GM23248 (cell line): ENCODE measurements around the gene PRAC1. TPM values are rescaled to one million over a fixed set of nuclear protein-coding genes. Genes with fewer than 3 reads are reported as not detected.

Source experiments
- DNase-seq: peaks from one replicate; pipeline ENCODE4 v3.0.0-alpha.2; 2015
- H2AFZ ChIP-seq: fragments of 200-600 bp; sonication (generic); 2 replicates; pipeline ENCODE4 v1.6.1; 2016; ENCODE audit warnings: antibody characterized with exemption
- H3F3A ChIP-seq: fragments of 200-600 bp; sonication (generic); 2 replicates; pipeline ENCODE4 v1.6.1; 2016; ENCODE audit warnings: mild to moderate bottlenecking, antibody characterized with exemption, mixed run types; ENCODE audit not compliant: insufficient read depth
- H3K27ac ChIP-seq: fragments of 200-600 bp; sonication (generic); 2 replicates; pipeline ENCODE4 v1.5.1; 2016; ENCODE audit warnings: mild to moderate bottlenecking
- H3K27me3 ChIP-seq: fragments of 200-600 bp; sonication (generic); replicated peaks from 2 replicates; pipeline ENCODE4 v1.6.1; 2016; ENCODE audit warnings: mild to moderate bottlenecking; ENCODE audit not compliant: insufficient read depth
- H3K36me3 ChIP-seq: fragments of 200-600 bp; sonication (generic); 2 replicates; pipeline ENCODE4 v1.6.1; 2016; ENCODE audit warnings: low read depth, mild to moderate bottlenecking
- H3K4me1 ChIP-seq: fragments of 200-600 bp; sonication (generic); 2 replicates; pipeline ENCODE4 v1.6.1; 2016; ENCODE audit warnings: mild to moderate bottlenecking; ENCODE audit not compliant: insufficient read depth
- H3K4me2 ChIP-seq: fragments of 200-600 bp; sonication (generic); one replicate; pipeline ENCODE4 v1.6.1; 2016; ENCODE audit warnings: mild to moderate bottlenecking; ENCODE audit not compliant: unreplicated experiment
- H3K4me3 ChIP-seq: fragments of 200-600 bp; sonication (generic); 2 replicates; pipeline ENCODE4 v1.5.1; 2016; ENCODE audit warnings: mild to moderate bottlenecking
- H3K79me2 ChIP-seq: fragments of 200-600 bp; sonication (generic); 2 replicates; pipeline ENCODE4 v1.6.1; 2016; ENCODE audit warnings: mild to moderate bottlenecking; ENCODE audit not compliant: insufficient read depth
- H3K9ac ChIP-seq: fragments of 200-600 bp; sonication (generic); 2 replicates; pipeline ENCODE4 v1.6.1; 2016; ENCODE audit warnings: mild to moderate bottlenecking
- H3K9me2 ChIP-seq: fragments of 200-600 bp; sonication (generic); 2 replicates; pipeline ENCODE4 v1.6.1; 2016; ENCODE audit warnings: mixed run types, mild to moderate bottlenecking, moderate library complexity; ENCODE audit not compliant: insufficient read depth
- H3K9me3 ChIP-seq: fragments of 200-600 bp; sonication (generic); one replicate; pipeline ENCODE4 v1.6.1; 2017; ENCODE audit warnings: low read depth
- H4K20me1 ChIP-seq: fragments of 200-600 bp; sonication (generic); 2 replicates; pipeline ENCODE4 v1.6.0; 2016; ENCODE audit not compliant: insufficient read depth
- EZH2 ChIP-seq: fragments of 200-600 bp; sonication (generic); IDR thresholded peaks from 2 replicates; pipeline ENCODE4 v1.6.1; 2018; ENCODE audit warnings: antibody characterized with exemption, mild to moderate bottlenecking; ENCODE audit not compliant: insufficient read depth, poor library complexity, severe bottlenecking
- EZH2phosphoT487 ChIP-seq: fragments of 200-600 bp; sonication (generic); IDR thresholded peaks from 2 replicates; pipeline ENCODE4 v1.6.1; 2018; ENCODE audit warnings: antibody characterized with exemption, moderate library complexity, mild to moderate bottlenecking, low read depth; ENCODE audit not compliant: insufficient read depth
- WGBS, 2 experiments: methylation state at CpG; one replicate each; pipeline ENCODE4 v1.1.6; 2015 to 2017; ENCODE audit warnings: low lambda C conversion rate in 2 of 2, low coverage in 1 of 2; ENCODE audit errors: missing lambda C conversion rate in 2 of 2; 5-methylcytosine and 5-hydroxymethylcytosine counted together
- in situ Hi-C: fragments of 300-500 bp; cut with MboI; formaldehyde crosslinking; loops from 2 replicates; pipeline ENCODE4 v1.15.0; 2020
- polyA plus RNA-seq: library from polyadenylated mRNA; unstranded; fragments of >200 nt; fragmentation: Nextera tagmentation; extraction: Ambion mirVana; gene quantifications from 2 replicates; pipeline ENCODE4 v1.2.1, GENCODE V29; 2016
- total RNA-seq: library from RNA; depleted of rRNA; stranded (reverse); fragments of >200 nt; shearing (Covaris generic); gene quantifications from 2 replicates; pipeline ENCODE4 v1.2.3, GENCODE V29; 2014

The PRAC1 gene
- total and polyA plus RNA-seq, 2 experiments from 2014 or later: not detected

DNA sequence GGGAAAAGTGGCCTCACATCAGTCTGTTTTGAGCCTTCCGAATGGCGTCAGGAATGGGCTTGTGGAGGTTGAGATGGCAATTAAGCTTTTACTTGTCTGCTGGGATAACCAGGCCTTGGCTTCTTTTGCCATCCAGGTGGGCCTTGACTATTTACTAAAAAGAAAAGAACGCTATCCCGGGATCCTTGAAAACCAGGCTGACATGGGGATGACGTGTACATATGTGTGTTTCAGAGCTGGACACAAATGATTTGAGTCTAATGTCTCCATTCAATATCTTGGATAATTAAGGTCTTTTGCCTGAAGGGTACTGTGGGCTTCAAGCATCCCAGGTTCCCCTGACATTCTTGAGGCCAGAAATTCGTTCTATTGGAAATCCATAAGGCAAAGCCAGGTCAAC is 38.8 kb upstream of the PRAC1 start:
- no peak overlapping the region for H3K9ac ChIP-seq
- H3K36me3 ChIP-seq: no peaks in the 10 kb centered on the region
- no peak overlapping the region for H3K4me3 ChIP-seq
- H3K79me2 ChIP-seq: no peaks in the 10 kb centered on the region
- H3K9me3 ChIP-seq: no peaks in the 10 kb centered on the region
- peaks cover 68% of the 10 kb centered on the region for H3K27me3 ChIP-seq
- H4K20me1 ChIP-seq: no peaks in the 10 kb centered on the region
- H3K9me2 ChIP-seq: no peaks in the 10 kb centered on the region
- in situ Hi-C loops: no loop called here
- H3K4me1 ChIP-seq: no peaks in the 10 kb centered on the region
- no peak for DNase-seq
- WGBS, 2 experiments: 55 to 57% methylated on average over 6 of the region's 6 CpGs
- H2AFZ ChIP-seq: no peak overlapping the region
- TF ChIP-seq EZH2phosphoT487 (no peak), EZH2 (no peak)
- no peak overlapping the region for H3K27ac ChIP-seq
- no peaks in the 10 kb centered on the region for H3F3A ChIP-seq
- H3K4me2 ChIP-seq: no peak overlapping the region

DNA sequence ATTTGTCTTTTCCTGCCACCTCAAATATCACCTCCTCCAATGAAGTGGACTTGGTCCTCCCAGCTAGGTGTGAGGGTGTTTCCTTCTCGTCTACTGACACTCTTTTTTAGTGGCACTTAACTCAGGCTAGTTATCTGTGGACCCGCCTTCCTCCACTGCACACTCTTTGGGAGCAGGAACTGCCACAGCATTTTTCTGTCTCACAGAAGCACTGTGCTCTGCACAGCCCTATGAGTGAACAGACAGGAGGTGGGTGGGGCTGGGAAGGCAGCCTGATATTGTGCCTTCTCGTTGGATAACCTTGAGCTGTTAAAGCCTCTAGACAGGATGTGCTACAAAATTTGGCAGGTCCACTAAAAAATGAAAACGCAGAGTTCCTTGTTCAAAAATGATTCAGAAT is 38.1 kb upstream of the PRAC1 start:
- TF ChIP-seq EZH2phosphoT487 (no peak), EZH2 (no peak)
- Histone ChIP-seq H2AFZ (no peak overlapping the region), H3K27me3 (peaks cover 71% of the 10 kb centered on the region), H3K9me3 (no peaks in the 10 kb centered on the region), H3F3A (no peaks in the 10 kb centered on the region), H3K27ac (no peak overlapping the region), H3K36me3 (no peaks in the 10 kb centered on the region), H4K20me1 (no peaks in the 10 kb centered on the region), H3K9ac (no peak overlapping the region), H3K79me2 (no peaks in the 10 kb centered on the region), H3K4me3 (no peak overlapping the region), H3K4me2 (no peak overlapping the region), H3K4me1 (no peaks in the 10 kb centered on the region), H3K9me2 (no peaks in the 10 kb centered on the region)
- in situ Hi-C loops: no loop called here
- WGBS, 2 experiments: 23 to 37% methylated on average over 4 of the region's 4 CpGs
- DNase-seq: no peak

DNA sequence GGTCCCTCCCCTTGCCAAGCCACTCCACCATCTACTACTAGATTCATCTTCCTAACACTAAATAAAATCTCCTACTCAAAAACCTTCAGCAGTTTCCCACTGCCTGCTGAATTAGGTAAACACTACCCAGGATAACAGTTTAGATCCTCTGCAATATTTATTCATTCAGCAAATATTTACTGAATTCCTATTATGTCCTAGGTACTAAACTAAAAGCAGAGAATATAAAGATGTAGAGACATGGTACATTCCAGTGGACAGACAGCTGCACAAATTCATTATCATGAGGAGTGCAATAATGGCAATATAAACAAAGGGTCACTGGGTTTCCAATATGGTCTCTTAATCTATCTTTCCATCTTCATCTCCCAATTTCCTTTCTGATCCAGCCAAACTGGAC is 37.0 kb upstream of the PRAC1 start:
- H3K27me3 ChIP-seq: peaks cover 77% of the 10 kb centered on the region

DNA sequence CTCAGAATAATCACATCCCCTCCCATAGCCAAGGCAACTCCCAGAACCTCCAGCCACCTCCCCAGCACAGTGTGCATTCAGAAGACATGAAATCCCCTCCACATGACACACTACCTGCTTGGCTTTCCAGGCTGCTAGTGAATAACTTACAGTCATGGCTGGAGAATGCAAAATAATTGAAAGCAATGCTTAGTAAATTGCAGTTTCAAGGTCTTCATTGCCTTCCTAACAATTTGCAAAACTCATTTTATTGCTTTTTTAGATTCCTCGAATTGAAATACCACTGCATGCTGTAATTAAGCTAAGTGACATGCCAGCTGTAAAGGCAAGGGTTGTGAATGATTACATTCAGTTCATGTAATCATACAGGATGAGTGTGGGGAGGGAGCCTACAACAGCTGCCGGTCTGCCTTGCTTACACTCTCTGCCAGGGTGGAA is 35.2 kb upstream of the PRAC1 start:
- WGBS, 2 experiments: 33 to 35% methylated on average over 2 of the region's 2 CpGs
- Histone ChIP-seq H3K36me3 (no peaks in the 10 kb centered on the region), H3K4me1 (peaks cover 6% of the 10 kb centered on the region; the same call in 1 of the 2 replicates), H3K9me3 (no peaks in the 10 kb centered on the region), H3K27me3 (peaks cover 78% of the 10 kb centered on the region), H3K27ac (no peak overlapping the region), H4K20me1 (no peaks in the 10 kb centered on the region), H2AFZ (no peak overlapping the region), H3K9me2 (no peaks in the 10 kb centered on the region), H3K9ac (no peak overlapping the region), H3K4me2 (no peak overlapping the region), H3K79me2 (no peaks in the 10 kb centered on the region), H3K4me3 (no peak overlapping the region), H3F3A (no peaks in the 10 kb centered on the region)
- TF ChIP-seq EZH2phosphoT487 (no peak), EZH2 (no peak)
- peak; percentile 32 for DNase-seq
- in situ Hi-C loops: no loop called here

More for the DNA sequence above, 37.0 kb upstream of the PRAC1 start:
- Histone ChIP-seq H3K4me3 (no peak overlapping the region), H4K20me1 (no peaks in the 10 kb centered on the region), H3F3A (no peaks in the 10 kb centered on the region), H3K9me3 (no peaks in the 10 kb centered on the region), H2AFZ (no peak overlapping the region), H3K9me2 (no peaks in the 10 kb centered on the region), H3K9ac (no peak overlapping the region), H3K79me2 (no peaks in the 10 kb centered on the region), H3K4me1 (no peaks in the 10 kb centered on the region), H3K4me2 (no peak overlapping the region), H3K27ac (no peak overlapping the region), H3K36me3 (no peaks in the 10 kb centered on the region)
- TF ChIP-seq EZH2phosphoT487: no peak
- TF ChIP-seq EZH2: no peak
- in situ Hi-C loops: no loop called here
- DNase-seq: no peak

DNA sequence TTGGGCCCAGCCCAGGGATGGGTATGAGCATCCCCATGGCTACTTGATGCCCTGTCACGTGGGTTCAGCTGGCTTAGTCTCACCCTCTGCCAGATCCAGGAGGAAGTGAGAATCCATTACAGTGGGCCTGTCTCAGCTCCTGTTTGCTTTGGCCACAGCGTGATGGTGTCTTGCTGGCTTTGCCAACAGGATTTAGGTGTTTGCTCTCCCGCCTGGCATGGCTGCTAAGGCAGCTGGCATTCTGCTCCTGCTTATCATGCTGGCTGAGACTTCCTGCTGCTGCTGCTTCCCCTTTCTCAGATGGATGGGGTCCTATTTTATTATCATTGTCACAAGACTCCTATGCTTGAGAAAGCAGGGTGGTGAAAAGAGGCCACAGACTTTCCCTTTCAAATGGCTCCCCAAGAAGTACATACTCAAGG is 34.5 kb upstream of the PRAC1 start:
- peaks cover 6% of the 10 kb centered on the region; the same call in 1 of the 2 replicates for H3K4me1 ChIP-seq
- H3K9ac ChIP-seq: no peak overlapping the region
- in situ Hi-C loops: no loop called here
- WGBS, 2 experiments: 32 to 38% methylated on average over 3 of the region's 3 CpGs
- no peaks in the 10 kb centered on the region for H3F3A ChIP-seq
- H3K27ac ChIP-seq: no peak overlapping the region
- no peaks in the 10 kb centered on the region for H3K9me2 ChIP-seq
- H4K20me1 ChIP-seq: no peaks in the 10 kb centered on the region
- TF ChIP-seq EZH2 (no peak), EZH2phosphoT487 (no peak)
- no peak overlapping the region for H2AFZ ChIP-seq
- DNase-seq: no peak
- H3K4me3 ChIP-seq: no peak overlapping the region
- H3K79me2 ChIP-seq: no peaks in the 10 kb centered on the region
- peaks cover 80% of the 10 kb centered on the region for H3K27me3 ChIP-seq
- H3K9me3 ChIP-seq: no peaks in the 10 kb centered on the region
- no peaks in the 10 kb centered on the region for H3K36me3 ChIP-seq
- H3K4me2 ChIP-seq: no peak overlapping the region
